Stomach (tissue), 9 donors: ENCODE results near the gene MT1M. TPM values are rescaled to one million over a fixed set of nuclear protein-coding genes. Genes with fewer than 3 reads are reported as not detected.

Source experiments
- DNase-seq, 2 donors: peaks; one replicate each; pipeline versions ENCODE4 v3.0.0 to v3.0.0-alpha.2; 2013 to 2019
- H3K27ac ChIP-seq, 5 donors: fragments of 200-600 bp in 4 of 5; sonication (generic) in 4 of 5; one replicate each; pipeline ENCODE4 v1.5.1; 2013 to 2019; ENCODE audit warnings: mild to moderate bottlenecking in 1 of 5, moderate library complexity in 1 of 5
- H3K27me3 ChIP-seq, 3 donors: fragments of 200-600 bp; sonication (generic); one replicate each; pipeline ENCODE4 v1.5.1; 2017 to 2019; ENCODE audit warnings: mixed run types in 1 of 3
- H3K36me3 ChIP-seq, 4 donors: fragments of 200-600 bp; sonication (generic); 1 replicate in 3 of 4; 2 replicates in 1 of 4; pipeline ENCODE4 v1.5.1; 2016 to 2019
- H3K4me1 ChIP-seq, 4 donors: fragments of 200-600 bp; sonication (generic); one replicate each; pipeline ENCODE4 v1.5.1; 2016 to 2019
- H3K4me3 ChIP-seq, 4 donors: fragments of 200-600 bp; sonication (generic) in 3 of 4; one replicate each; pipeline ENCODE4 v1.5.1; 2016 to 2019; ENCODE audit warnings: mild to moderate bottlenecking in 1 of 4
- H3K9me3 ChIP-seq, 4 donors: fragments of 200-600 bp; sonication (generic); one replicate each; pipeline ENCODE4 v1.5.1; 2016 to 2019
- CTCF ChIP-seq, 7 experiments: fragments of 450-650 bp in 4 of 7; fragments of 200-600 bp in 3 of 7; sonication (generic) in 3 of 7; IDR thresholded peaks; one replicate each; pipeline ENCODE4 v1.5.1; 2016 to 2019; ENCODE audit warnings: antibody characterized with exemption in 7 of 7, control low read depth in 2 of 7, mild to moderate bottlenecking in 1 of 7
- EP300 ChIP-seq: sonication (generic); formaldehyde crosslinking; IDR thresholded peaks from one replicate; pipeline ENCODE4 v1.6.1; 2017; ENCODE audit warnings: antibody characterized with exemption
- POLR2A ChIP-seq, 4 donors: fragments of 450-650 bp; IDR thresholded peaks; one replicate each; pipeline ENCODE4 v1.6.1; 2016; ENCODE audit warnings: antibody characterized with exemption in 4 of 4, control low read depth in 2 of 4, mild to moderate bottlenecking in 1 of 4, moderate library complexity in 1 of 4
- POLR2AphosphoS5 ChIP-seq, 3 donors: sonication (generic); formaldehyde crosslinking; IDR thresholded peaks; one replicate each; pipeline ENCODE4 v1.6.1; 2016; ENCODE audit warnings: antibody characterized with exemption in 3 of 3
- WGBS, 5 donors: extraction: QIAGEN DNeasy Blood & Tissue Kit in 3 of 5; methylation state at CpG; one replicate each; pipeline versions ENCODE4 v1.1.5 to v1.1.7; 2013 to 2018; 5-methylcytosine and 5-hydroxymethylcytosine counted together
- intact Hi-C: fragments of 100-400 bp; cut with DNase I; formaldehyde crosslinking; loops from one replicate; pipeline ENCODE4 v1.15.1; 2023; ENCODE audit warnings: low total_unique reads
- polyA plus RNA-seq, 3 donors: library from polyadenylated mRNA; stranded (reverse); fragments of 200-250 nt; gene quantifications; one replicate each; pipeline ENCODE4 v1.2.3, GENCODE V29; 2013
- total RNA-seq, 5 donors: library from RNA; depleted of rRNA; stranded (reverse); fragments of >200 nt; gene quantifications; one replicate each; pipeline versions ENCODE4 v1.1.0 to v1.2.3, GENCODE V29; 2014 to 2016
- donor health status: healthy with polysubstance abuse.
- donor health status: Bipolar disorder and iron deficiency.
- donor health status: healthy.

MT1M gene
- total and polyA plus RNA-seq, 8 donors: 5.2 to 155 (median 57.4) TPM; not detected in 1

- Histone ChIP-seq H3K4me3 (peak within 1 kb of the TSS; percentile 58 to 78 (median 66)), H3K36me3 (no peaks in the 10 kb centered on the region), H3K27ac (peak within 1 kb of the TSS; percentile 88 to 96 (median 92)), H3K27me3 (no peaks in the 10 kb centered on the region), H3K9me3 (no peaks in the 10 kb centered on the region), H3K4me1 (peaks cover 35 to 57% (median 51%) of the 10 kb centered on the region in 4 donors)
- TF ChIP-seq POLR2AphosphoS5 (IDR thresholded peaks at IDR 0.05) (peak; percentile 84 to 98 (median 97)), POLR2A (IDR thresholded peaks at IDR 0.05) (peak in 1 of 4 donors; percentile 61), EP300 (peak; percentile 94), CTCF (IDR thresholded peaks at IDR 0.05) (no peak)
- intact Hi-C loops: no loop called here
- peak; percentile 97 to 98 for DNase-seq
- WGBS, 5 donors: 5 to 18% (median 7%) methylated on average over 16 to 62 of the region's 62 CpGs
Observed at GRCh38 chr16:56608043-56608875, 24.2 kb upstream of the MT1M start, which contains the start of gene MT2A. MT2A (plus strand) TSS chr16:56608584; CDS start chr16:56608656, 72 bp downstream.

GRCh38 chr16:56608876-56609462 lies 23.5 kb upstream of the MT1M start:
- Histone ChIP-seq H3K27ac (peak overlapping the region; percentile 88 to 96 (median 92)), H3K27me3 (no peaks in the 10 kb centered on the region), H3K36me3 (no peaks in the 10 kb centered on the region), H3K4me3 (peak overlapping the region; percentile 58 to 78 (median 66)), H3K4me1 (peaks cover 35 to 57% (median 51%) of the 10 kb centered on the region in 4 donors), H3K9me3 (no peaks in the 10 kb centered on the region)
- intact Hi-C loops: no loop called here
- TF ChIP-seq POLR2AphosphoS5 (IDR thresholded peaks at IDR 0.05): peak in 2 of 3 donors; percentile 2 to 22
- no peak for TF ChIP-seq CTCF (IDR thresholded peaks at IDR 0.05)
- 0 to 1% (median 1%) methylated on average over 21 of the region's 21 CpGs for WGBS, 5 donors
- DNase-seq: peak in 1 of 2 donors; percentile 30

- H3K36me3 ChIP-seq: no peaks in the 10 kb centered on the region
- H3K4me3 ChIP-seq: peak overlapping the region; percentile 58 to 78 (median 66)
- peak overlapping the region; percentile 88 to 96 (median 92) for H3K27ac ChIP-seq
- intact Hi-C loops: no loop called here
- H3K9me3 ChIP-seq: no peaks in the 10 kb centered on the region
- peaks cover 35 to 57% (median 52%) of the 10 kb centered on the region in 4 donors for H3K4me1 ChIP-seq
- H3K27me3 ChIP-seq: no peaks in the 10 kb centered on the region
- no peak for TF ChIP-seq CTCF (IDR thresholded peaks at IDR 0.05)
- TF ChIP-seq POLR2AphosphoS5 (IDR thresholded peaks at IDR 0.05): peak; percentile 35 to 83 (median 77)
- TF ChIP-seq EP300: no peak
- no peak for TF ChIP-seq POLR2A (IDR thresholded peaks at IDR 0.05)
- peak; percentile 81 to 95 for DNase-seq
- 0 to 1% (median 1%) methylated on average over 6 of the region's 6 CpGs for WGBS, 5 donors
Observed at GRCh38 chr16:56609463-56609921, 23.0 kb upstream of the MT1M start.

- intact Hi-C loops: no loop called here
- WGBS, 5 donors: 17 to 20% (median 18%) methylated on average over 10 of the region's 10 CpGs
- Histone ChIP-seq H3K4me3 (peak overlapping the region; percentile 58 to 78 (median 66)), H3K4me1 (peaks cover 35 to 63% (median 52%) of the 10 kb centered on the region in 4 donors), H3K36me3 (no peaks in the 10 kb centered on the region), H3K9me3 (no peaks in the 10 kb centered on the region), H3K27ac (peak overlapping the region; percentile 85 to 96 (median 92)), H3K27me3 (no peaks in the 10 kb centered on the region)
- TF ChIP-seq CTCF (IDR thresholded peaks at IDR 0.05) (no peak), EP300 (peak; percentile 67), POLR2AphosphoS5 (IDR thresholded peaks at IDR 0.05) (peak; percentile 50 to 86 (median 61)), POLR2A (IDR thresholded peaks at IDR 0.05) (no peak)
- peak; percentile 47 to 70 for DNase-seq
Observed at GRCh38 chr16:56610017-56610608, 22.3 kb upstream of the MT1M start.
